K562 treated with DMSO at 1 percent for 24 hours (cell line): ENCODE results near the gene POLE2. TPM values are rescaled to one million over a fixed set of nuclear protein-coding genes. Genes with fewer than 3 reads are reported as not detected.

ENCODE experiments used
- total RNA-seq: library from RNA; unstranded; fragments of 300-600 nt; gene quantifications from 2 replicates; pipeline ENCODE4 v1.2.3, GENCODE V29; 2022; ENCODE audit warnings: low read depth; ENCODE audit not compliant: insufficient read depth

The POLE2 gene
- total RNA-seq: 7.3 and 12.6 TPM in 2 replicates

GRCh38 chr14:49687942-49688700, at the start of gene POLE2:
POLE2 (minus strand) TSS chr14:49688214; CDS start chr14:49688203, 11 bp downstream.

GRCh38 chr14:49692811-49693734, 5.1 kb upstream of the POLE2 start, which contains the start of gene KLHDC1:
KLHDC1 (plus strand) TSS chr14:49693120; CDS start chr14:49693195, 75 bp downstream.

GRCh38 chr14:49634547-49635334, 53.3 kb downstream of the POLE2 start, which contains the start of gene DNAAF2:
DNAAF2 (minus strand) TSS chr14:49635244; CDS start chr14:49635149, 95 bp downstream.

GRCh38 chr14:49620182-49621113, 67.6 kb downstream of the POLE2 start, which contains the start of the genes MGAT2 and RPL36AL:
MGAT2 (plus strand) TSS chr14:49620799; CDS start chr14:49621269, 470 bp downstream.
RPL36AL (minus strand) TSS chr14:49620626; CDS start chr14:49619104, 1,522 bp downstream.

DNA sequence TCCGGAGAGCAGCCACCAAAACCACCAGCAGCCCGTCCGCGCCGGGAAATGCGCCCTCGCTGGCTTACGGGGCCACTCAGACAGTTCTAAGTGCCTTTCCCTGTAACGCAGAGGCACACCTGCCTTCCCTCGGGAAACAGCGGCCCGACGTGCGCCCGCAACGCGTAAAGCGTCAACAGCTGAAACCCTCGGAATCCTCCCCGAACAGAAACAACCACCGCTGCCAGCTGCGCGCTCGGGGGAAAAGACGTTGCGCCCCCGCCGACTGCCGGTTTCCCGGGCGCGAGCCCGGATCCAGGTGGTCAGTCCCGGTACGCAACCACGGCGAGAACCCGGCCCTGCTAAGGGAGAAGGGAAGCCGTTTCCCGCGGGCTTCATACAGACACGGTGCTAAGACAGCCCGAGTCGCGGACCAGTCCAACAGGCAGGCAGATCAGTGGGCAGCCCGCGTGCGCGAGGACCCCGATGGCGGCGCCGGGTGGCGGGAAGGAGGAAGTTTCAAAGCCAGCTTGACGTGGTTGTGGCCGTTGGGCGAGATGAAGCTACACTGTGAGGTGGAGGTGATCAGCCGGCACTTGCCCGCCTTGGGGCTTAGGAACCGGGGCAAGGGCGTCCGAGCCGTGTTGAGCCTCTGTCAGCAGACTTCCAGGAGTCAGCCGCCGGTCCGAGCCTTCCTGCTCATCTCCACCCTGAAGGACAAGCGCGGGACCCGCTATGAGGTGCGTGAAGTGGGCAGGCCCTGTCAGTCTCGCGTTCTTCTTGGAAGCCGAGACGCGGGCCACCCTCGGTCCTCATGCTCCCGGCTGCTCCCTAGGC, 89.3 kb downstream of the POLE2 start, which contains the start of gene LRR1:
TSS of gene LRR1 (plus strand) at position 456 of the 816 bp plus-strand sequence. CDS start at position 537, 81 bp downstream.

Other genes with a start within 250 kb of the POLE2 start
- 6,039 and 6,660 TPM in 2 replicates for gene RPS29, start 101.8 kb downstream of the POLE2 start, total RNA-seq
- 15.0 and 18.2 TPM in 2 replicates for gene LRR1, start 89.3 kb downstream of the POLE2 start, total RNA-seq
- gene RPL36AL, start 67.6 kb downstream of the POLE2 start, total RNA-seq: 146 and 163 TPM in 2 replicates
- gene MGAT2, start 67.4 kb downstream of the POLE2 start, total RNA-seq: 32.8 and 39.7 TPM in 2 replicates
- gene DNAAF2, start 53.0 kb downstream of the POLE2 start, total RNA-seq: 6.3 and 7.6 TPM in 2 replicates
- gene KLHDC1, start 4.9 kb upstream of the POLE2 start, total RNA-seq: 0.65 and 1.9 TPM in 2 replicates
- 37.3 and 39.6 TPM in 2 replicates for gene KLHDC2, start 79.9 kb upstream of the POLE2 start, total RNA-seq
- 17.7 and 20.8 TPM in 2 replicates for gene NEMF, start 164.6 kb upstream of the POLE2 start, total RNA-seq
- gene ARF6, start 204.9 kb upstream of the POLE2 start, total RNA-seq: 32.6 and 34.8 TPM in 2 replicates